Measurements from ENCODE around the gene NCEH1. TPM values are rescaled to one million over a fixed set of nuclear protein-coding genes. Genes with fewer than 3 reads are reported as not detected.

Gene NCEH1
- total and polyA plus RNA-seq, 2 of the 4 experiments (the other 2 are of a cell fraction), result 22.3 to 23.3 TPM

DNA sequence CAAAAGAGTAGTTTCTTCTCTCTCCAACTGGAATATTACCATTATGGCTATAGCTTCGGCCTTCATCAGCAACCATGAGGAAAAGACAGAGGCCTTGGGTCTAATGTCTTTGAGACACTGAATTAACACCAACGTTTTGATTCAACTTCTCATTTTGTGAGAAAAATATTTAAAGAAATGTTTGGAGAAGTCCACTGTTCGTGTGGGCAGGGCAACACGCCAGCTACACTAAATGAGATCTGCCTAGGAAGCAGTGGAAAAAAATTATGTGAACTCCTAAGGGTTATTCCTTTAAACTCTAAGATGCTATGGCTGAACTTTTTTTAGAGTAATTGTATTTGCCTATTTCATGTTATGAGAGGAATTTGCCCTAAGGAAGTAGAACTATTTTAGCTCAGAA, 41.8 kb downstream of the NCEH1 start:
- no peak overlapping the region for H4K8ac ChIP-seq (ENCODE audit: low read depth in 2 of 2, low read length in 2 of 2)
- H3K4me2 ChIP-seq (ENCODE audit: low read depth, low read length), result no peak overlapping the region
- H3K4me1 ChIP-seq (ENCODE audit: control insufficient read depth, insufficient read depth, low read length), result peaks cover 4% of the 10 kb centered on the region; the same call in 1 of the 2 replicates
- WGBS, 2 experiments (ENCODE audit: extremely low coverage in 2 of 2, insufficient read length in 1 of 2), result 75% methylated on average over 2 of the region's 4 CpGs; no CpG with 5 or more reads in 1 of the 2 experiments
- H4K91ac ChIP-seq (ENCODE audit: insufficient read depth, low read depth, low read length), result no peak overlapping the region
- H3K9ac ChIP-seq (ENCODE audit: low read depth, low read length), result no peak overlapping the region
- CTCF ChIA-PET, result interaction anchor here (1.4 kb wide), 1 partner anchor 73 kb away, joined by 3 read pairs; no protein-coding TSS in a partner anchor
- in situ Hi-C loops (cut with MboI; ENCODE audit: low sequenced_read_pairs), result loop anchor here (10.0 kb wide), 1 partner anchor 304 kb away; no protein-coding TSS in a partner anchor
- H2AFZ ChIP-seq (replicated peaks; ENCODE audit: low read length, poor library complexity), result no peak overlapping the region
- H3K36me3 ChIP-seq (ENCODE audit: control insufficient read depth, insufficient read depth, low read length), result no peaks in the 10 kb centered on the region
- no peak overlapping the region for H3K4ac ChIP-seq (ENCODE audit: low read depth, low read length)
- no peak for ATAC-seq (ENCODE audit: low read depth)
- H3K27ac ChIP-seq (ENCODE audit: insufficient read depth, low read length), result no peak overlapping the region
- peaks cover 30 to 50% of the 10 kb centered on the region in 2 experiments for H3K79me1 ChIP-seq (ENCODE audit: low read depth in 1 of 2, low read length in 2 of 2)
- no peak overlapping the region for H2AK5ac ChIP-seq (ENCODE audit: low read depth, low read length)
- 0 out of 2 replicates have a peak, but pooled peaks cover 5% of the 10 kb centered on the region for H4K20me1 ChIP-seq (ENCODE audit: insufficient read depth, low read length)
- no peak overlapping the region for H2BK15ac ChIP-seq (ENCODE audit: low read depth, low read length)
- dilution Hi-C loops (cut with HindIII; ENCODE audit: low sequenced_read_pairs, unreplicated experiment), result no loop called here
- no peaks in the 10 kb centered on the region for H3K27me3 ChIP-seq (ENCODE audit: control insufficient read depth, insufficient read depth, low read length)
- no peak overlapping the region for H2BK5ac ChIP-seq (ENCODE audit: low read depth, low read length, poor library complexity, severe bottlenecking)
- no peak overlapping the region for H2BK20ac ChIP-seq (ENCODE audit: low read depth, low read length)
- POLR2A ChIA-PET (ENCODE audit: unreplicated experiment), result no interaction called here
- H3K4me3 ChIP-seq (ENCODE audit: insufficient read depth, low read depth, low read length), result no peak overlapping the region
- no peak overlapping the region for H2BK120ac ChIP-seq (ENCODE audit: low read depth, low read length)
- no peak overlapping the region for H3K18ac ChIP-seq (ENCODE audit: low read depth, low read length)
- no peak for DNase-seq
- H3K14ac ChIP-seq (replicated peaks; ENCODE audit: low read depth, low read length), result no peak overlapping the region
- H3K56ac ChIP-seq (ENCODE audit: extremely low read depth, insufficient read depth, low read length), result no peak overlapping the region
- TF ChIP-seq MAFK (IDR thresholded peaks at IDR 0.05; ENCODE audit: low read depth, low read length), result no peak
- no peak for TF ChIP-seq FOS (IDR thresholded peaks at IDR 0.05; ENCODE audit: low read depth, low read length)
- TF ChIP-seq POLR2A (IDR thresholded peaks at IDR 0.05; ENCODE audit: low read depth, low read length), result no peak
- TF ChIP-seq RAD21 (IDR thresholded peaks at IDR 0.05; ENCODE audit: low read length), result no peak
- TF ChIP-seq, protein P1, sequence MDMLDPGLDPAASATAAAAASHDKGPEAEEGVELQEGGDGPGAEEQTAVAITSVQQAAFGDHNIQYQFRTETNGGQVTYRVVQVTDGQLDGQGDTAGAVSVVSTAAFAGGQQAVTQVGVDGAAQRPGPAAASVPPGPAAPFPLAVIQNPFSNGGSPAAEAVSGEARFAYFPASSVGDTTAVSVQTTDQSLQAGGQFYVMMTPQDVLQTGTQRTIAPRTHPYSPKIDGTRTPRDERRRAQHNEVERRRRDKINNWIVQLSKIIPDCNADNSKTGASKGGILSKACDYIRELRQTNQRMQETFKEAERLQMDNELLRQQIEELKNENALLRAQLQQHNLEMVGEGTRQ (IDR thresholded peaks at IDR 0.05; ENCODE audit: low read depth, low read length), result no peak
- no peak for TF ChIP-seq CEBPB (IDR thresholded peaks at IDR 0.05; ENCODE audit: low read depth, low read length)
- TF ChIP-seq ELK1 (IDR thresholded peaks at IDR 0.05; ENCODE audit: borderline replicate concordance, low read depth, low read length), result no peak
- TF ChIP-seq SMC3 (IDR thresholded peaks at IDR 0.05; ENCODE audit: low read depth, low read length), result no peak
- no peak for TF ChIP-seq RCOR1 (IDR thresholded peaks at IDR 0.05; ENCODE audit: insufficient replicate concordance, low read length)
- no peak for TF ChIP-seq NFE2L2 (IDR thresholded peaks at IDR 0.05; ENCODE audit: low read depth, low read length)
- no peaks in the 10 kb centered on the region for H3K9me3 ChIP-seq (ENCODE audit: control insufficient read depth, insufficient read depth, low read length)
- no peak overlapping the region for H4K5ac ChIP-seq (ENCODE audit: low read depth, low read length)
- no peak overlapping the region for H3K23ac ChIP-seq (ENCODE audit: low read depth, low read length)
- BruUV-seq (replicated peaks), result no TSS peak
- no peaks in the 10 kb centered on the region for H3K9me1 ChIP-seq (ENCODE audit: insufficient read depth, low read length)
- intact Hi-C loops (cut with micrococcal nuclease), result loop anchor here (5.0 kb wide), 1 partner anchor 322 kb away; no protein-coding TSS in a partner anchor
- no peak overlapping the region for H2AK9ac ChIP-seq (replicated peaks; ENCODE audit: low read depth, low read length, poor library complexity)

All from IMR-90 (cell line).